ENCODE measurements around the gene OBI1. TPM values are rescaled to one million over a fixed set of nuclear protein-coding genes. Genes with fewer than 3 reads are reported as not detected.

The OBI1 gene
- total RNA-seq, 2 donors from 2014 or later: 7.9 to 20.4 TPM

DNA sequence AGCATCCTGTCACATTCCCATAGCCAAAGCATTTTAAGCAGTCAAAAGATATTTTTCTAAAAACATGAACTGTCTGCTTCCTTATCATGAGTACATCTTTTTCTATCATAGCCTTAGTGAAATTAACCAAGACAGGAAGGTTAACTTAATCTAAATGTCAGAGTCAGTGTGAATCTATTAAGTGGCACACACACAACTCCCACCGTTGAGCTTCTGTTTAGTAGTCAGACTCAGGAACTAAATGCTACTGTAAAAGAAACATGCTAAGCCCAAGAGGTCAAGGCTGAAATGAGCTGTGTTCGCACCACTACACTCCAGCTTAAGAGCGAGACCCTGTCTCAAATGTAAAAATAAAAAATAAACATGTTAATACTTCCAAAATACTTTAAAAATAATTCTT is 47.9 kb downstream of the OBI1 start:
- Histone ChIP-seq H3K27ac (no peak overlapping the region), H3K4me3 (no peak overlapping the region), H3K4me1 (replicated peaks) (peaks cover 4% of the 10 kb centered on the region), H3K27me3 (replicated peaks; ENCODE audit: insufficient read depth) (peaks cover 22% of the 10 kb centered on the region), H3K36me3 (no peaks in the 10 kb centered on the region), H3K9me3 (no peaks in the 10 kb centered on the region)
- no peak for TF ChIP-seq POLR2A (IDR thresholded peaks at IDR 0.05)
- TF ChIP-seq POLR2AphosphoS5 (IDR thresholded peaks at IDR 0.05): no peak
- no peak for TF ChIP-seq CTCF (IDR thresholded peaks at IDR 0.05)
- DNase-seq (ENCODE audit: low spot score): no peak
- 59% methylated on average over 3 of the region's 3 CpGs for WGBS
- intact Hi-C loops (cut with DNase I): no loop called here

GRCh38 chr13:78610381-78610883 is 48.5 kb downstream of the OBI1 start:
- intact Hi-C loops (cut with DNase I): no loop called here
- no peak overlapping the region for H3K27ac ChIP-seq
- H3K36me3 ChIP-seq: no peaks in the 10 kb centered on the region
- H3K4me3 ChIP-seq: no peak overlapping the region
- H3K9me3 ChIP-seq: no peaks in the 10 kb centered on the region
- 13% methylated on average over 4 of the region's 4 CpGs for WGBS
- no peak for TF ChIP-seq CTCF (IDR thresholded peaks at IDR 0.05)
- DNase-seq (ENCODE audit: low spot score): no peak
- peaks cover 27% of the 10 kb centered on the region for H3K27me3 ChIP-seq (replicated peaks; ENCODE audit: insufficient read depth)
- peaks cover 4% of the 10 kb centered on the region for H3K4me1 ChIP-seq (replicated peaks)

GRCh38 chr13:78609464-78610205 is 49.3 kb downstream of the OBI1 start:
- Histone ChIP-seq H3K27ac (no peak overlapping the region), H3K27me3 (replicated peaks; ENCODE audit: insufficient read depth) (peaks cover 35% of the 10 kb centered on the region), H3K9me3 (no peaks in the 10 kb centered on the region), H3K4me3 (peak overlapping the region; percentile 30 to 31), H3K4me1 (replicated peaks) (peaks cover 4% of the 10 kb centered on the region), H3K36me3 (no peaks in the 10 kb centered on the region)
- TF ChIP-seq CTCF (IDR thresholded peaks at IDR 0.05): no peak
- TF ChIP-seq POLR2AphosphoS5 (IDR thresholded peaks at IDR 0.05): no peak
- no peak for TF ChIP-seq POLR2A (IDR thresholded peaks at IDR 0.05)
- DNase-seq (ENCODE audit: low spot score): no peak
- WGBS: 10% methylated on average over 32 of the region's 33 CpGs
- intact Hi-C loops (cut with DNase I): no loop called here

DNA sequence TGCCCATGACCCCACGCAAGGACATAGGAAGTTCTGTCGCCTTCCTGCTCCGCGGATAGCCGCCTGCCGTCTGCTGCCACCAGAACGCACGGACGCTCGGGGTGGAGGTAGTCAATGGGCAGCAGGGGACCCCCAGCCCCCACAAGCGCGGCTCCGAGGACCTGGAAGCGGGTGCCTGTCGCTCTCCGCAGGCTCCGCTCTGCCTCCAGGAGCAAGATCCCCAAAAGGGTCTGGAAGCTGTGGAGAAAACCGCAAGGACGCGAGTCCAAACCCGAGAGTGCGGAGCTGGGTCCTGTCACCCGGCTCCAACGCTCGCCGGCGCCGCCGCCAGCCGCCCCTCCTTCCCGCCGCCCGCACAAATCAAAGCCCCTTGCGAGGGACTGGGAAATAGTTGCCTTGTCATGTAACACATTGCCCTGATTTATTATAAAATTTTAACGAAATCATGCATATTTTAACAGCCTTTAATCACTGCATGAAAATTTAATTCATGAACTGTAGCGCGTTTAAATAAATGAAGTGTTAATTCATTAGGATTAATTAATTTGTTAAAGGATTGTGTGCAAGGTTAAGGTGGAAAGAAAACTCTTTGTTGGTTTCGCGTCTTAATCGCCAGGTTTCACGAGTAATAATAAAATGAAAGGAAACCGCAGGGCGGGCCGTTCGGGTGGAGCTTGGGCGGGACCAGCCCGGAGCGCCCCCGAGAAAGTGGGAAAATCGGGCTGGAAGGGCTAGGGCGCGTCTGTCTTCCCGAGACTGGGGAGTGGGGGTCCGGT is 50.1 kb downstream of the OBI1 start:
- Histone ChIP-seq H3K27ac (no peak overlapping the region), H3K9me3 (no peaks in the 10 kb centered on the region), H3K4me1 (replicated peaks) (peaks cover 4% of the 10 kb centered on the region), H3K4me3 (peak overlapping the region; percentile 30 to 31), H3K27me3 (replicated peaks; ENCODE audit: insufficient read depth) (peaks cover 37% of the 10 kb centered on the region), H3K36me3 (no peaks in the 10 kb centered on the region)
- intact Hi-C loops (cut with DNase I): no loop called here
- DNase-seq (ENCODE audit: low spot score): no peak
- TF ChIP-seq POLR2A (IDR thresholded peaks at IDR 0.05) (no peak), CTCF (IDR thresholded peaks at IDR 0.05) (no peak), POLR2AphosphoS5 (IDR thresholded peaks at IDR 0.05) (no peak)
- 3% methylated on average over 52 of the region's 54 CpGs for WGBS
